GM23338 (cell line): ENCODE results near the gene PKD1L1. TPM values are rescaled to one million over a fixed set of nuclear protein-coding genes. Genes with fewer than 3 reads are reported as not detected.
A peak's percentile ranks its signal among the peaks of the same experiment; 100 is the strongest.

Experiments used
- ATAC-seq: fragments of 200-7000 bp; cut with Tn5 transposase; 3 replicates; pipeline ENCODE4 v1.9.1; 2020
- DNase-seq: peaks from one replicate; pipeline ENCODE4 v3.0.0-alpha.2; 2015; ENCODE audit warnings: low spot score
- H2AFZ ChIP-seq: fragments of 200-600 bp; sonication (generic); 2 replicates; pipeline ENCODE4 v1.8.0; 2016; ENCODE audit warnings: antibody characterized with exemption, mild to moderate bottlenecking, moderate library complexity
- H3F3A ChIP-seq: fragments of 200-600 bp; sonication (generic); replicated peaks from 2 replicates; pipeline ENCODE4 v1.8.0; 2017; ENCODE audit warnings: antibody characterized with exemption, mixed run types, low read depth
- H3K27ac ChIP-seq: fragments of 200-600 bp; sonication (generic); 2 replicates; pipeline ENCODE4 v1.6.1; 2016; ENCODE audit warnings: low read depth
- H3K27me3 ChIP-seq: fragments of 200-600 bp; sonication (generic); 2 replicates; pipeline ENCODE4 v1.8.0; 2016; ENCODE audit warnings: mild to moderate bottlenecking, mixed run types, moderate library complexity; ENCODE audit not compliant: insufficient read depth
- H3K36me3 ChIP-seq: fragments of 200-600 bp; sonication (generic); 2 replicates; pipeline ENCODE4 v1.8.0; 2016; ENCODE audit warnings: mild to moderate bottlenecking; ENCODE audit not compliant: insufficient read depth
- H3K4me1 ChIP-seq: fragments of 200-600 bp; sonication (generic); 2 replicates; pipeline ENCODE4 v1.8.0; 2016; ENCODE audit warnings: mild to moderate bottlenecking, moderate library complexity; ENCODE audit not compliant: insufficient read depth
- H3K4me2 ChIP-seq: fragments of 200-600 bp; sonication (generic); 2 replicates; pipeline ENCODE4 v1.7.1; 2017; ENCODE audit warnings: mixed run types
- H3K4me3 ChIP-seq: fragments of 200-600 bp; sonication (generic); 2 replicates; pipeline ENCODE4 v1.6.1; 2016; ENCODE audit warnings: mixed run types
- H3K79me2 ChIP-seq: fragments of 200-600 bp; sonication (generic); replicated peaks from 2 replicates; pipeline ENCODE4 v1.8.0; 2017; ENCODE audit warnings: mild to moderate bottlenecking; ENCODE audit not compliant: insufficient read depth
- H3K9me2 ChIP-seq: fragments of 200-600 bp; sonication (generic); 2 replicates; pipeline ENCODE4 v1.8.0; 2017; ENCODE audit not compliant: insufficient read depth
- H4K20me1 ChIP-seq: fragments of 200-600 bp; sonication (generic); replicated peaks from 2 replicates; pipeline ENCODE4 v1.8.0; 2017; ENCODE audit warnings: mild to moderate bottlenecking; ENCODE audit not compliant: insufficient read depth
- H3K27ac Mint-ChIP-seq: 2 replicates; pipeline ENCODE4 v1.8.0; 2020; ENCODE audit warnings: inconsistent platforms, mild to moderate bottlenecking, moderate library complexity, mixed read lengths
- H3K27me3 Mint-ChIP-seq: 3 replicates; pipeline ENCODE4 v1.8.0; 2022; ENCODE audit warnings: low read depth, mild to moderate bottlenecking, moderate library complexity, mixed read lengths, inconsistent platforms; ENCODE audit not compliant: insufficient read depth, poor library complexity
- H3K36me3 Mint-ChIP-seq: 3 replicates; pipeline ENCODE4 v1.8.0; 2021; ENCODE audit warnings: low read depth, mild to moderate bottlenecking, inconsistent platforms, moderate library complexity, mixed read lengths
- H3K4me1 Mint-ChIP-seq: 3 replicates; pipeline ENCODE4 v1.8.0; 2020; ENCODE audit warnings: mild to moderate bottlenecking, inconsistent platforms, mixed read lengths
- H3K4me3 Mint-ChIP-seq: 3 replicates; pipeline ENCODE4 v1.8.0; 2021; ENCODE audit warnings: moderate library complexity, mild to moderate bottlenecking, inconsistent platforms, mixed read lengths
- H3K9me3 Mint-ChIP-seq: 3 replicates; pipeline ENCODE4 v1.8.0; 2020; ENCODE audit warnings: moderate library complexity, mild to moderate bottlenecking, inconsistent platforms, mixed read lengths
- CTCF ChIP-seq, 2 experiments: fragments of 200-600 bp in 1 of 2; sonication (generic) in 1 of 2; conservative IDR thresholded peaks; 2 replicates each; pipeline versions ENCODE4 v1.5.1 to v1.6.1; 2016 to 2017; ENCODE audit warnings: antibody characterized with exemption in 2 of 2, low read depth in 2 of 2, mild to moderate bottlenecking in 2 of 2, moderate library complexity in 1 of 2
- JUNB ChIP-seq: IDR thresholded peaks from one replicate; pipeline ENCODE4 v1.6.1; 2016; ENCODE audit warnings: antibody characterized with exemption; ENCODE audit not compliant: unreplicated experiment
- POLR2AphosphoS5 ChIP-seq: IDR thresholded peaks from 2 replicates; pipeline ENCODE4 v1.6.1; 2016; ENCODE audit warnings: antibody characterized with exemption, low read depth
- ZNF462 ChIP-seq: fragments of 250-450 bp; sonication (Bioruptor Pico); IDR thresholded peaks from 2 replicates; pipeline ENCODE4 v1.5.0; 2020; ENCODE audit warnings: mild to moderate bottlenecking, moderate library complexity
- polyA plus RNA-seq: library from polyadenylated mRNA; unstranded; fragments of >200 nt; fragmentation: Nextera tagmentation; extraction: Ambion mirVana; gene quantifications from 2 replicates; pipeline ENCODE4 v1.2.1, GENCODE V29; 2016
- total RNA-seq: library from RNA; depleted of rRNA; stranded (reverse); fragments of >200 nt; shearing (Covaris generic); gene quantifications from 2 replicates; pipeline ENCODE4 v1.2.3, GENCODE V29; 2014

PKD1L1 gene
- total and polyA plus RNA-seq, 2 experiments from 2014 or later: 0.03 TPM; not detected in 1

- ATAC-seq (peak; percentile 99), DNase-seq (peak; percentile 91)
- peaks cover 29% of the 10 kb centered on the region for H3K4me1 Mint-ChIP-seq
These were observed 43.6 kb upstream of the PKD1L1 start for GRCh38 chr7:47991741-47992311.

More at GRCh38 chr7:47991741-47992311, 43.6 kb upstream of the PKD1L1 start:
- Mint-ChIP-seq H3K9me3 (peaks cover 6% of the 10 kb centered on the region; the same call in 2 of the 3 replicates), H3K27ac (peak overlapping the region; percentile 89), H3K4me3 (peak overlapping the region; percentile 78), H3K27me3 (peaks cover 2% of the 10 kb centered on the region), H3K36me3 (no peaks in the 10 kb centered on the region)
- Histone ChIP-seq H3K79me2 (no peaks in the 10 kb centered on the region), H3K4me1 (peaks cover 12% of the 10 kb centered on the region), H3K36me3 (no peaks in the 10 kb centered on the region), H2AFZ (peak overlapping the region; percentile 89), H3F3A (no peaks in the 10 kb centered on the region), H3K4me2 (peak overlapping the region; percentile 72), H3K9me2 (peaks cover 8% of the 10 kb centered on the region; the same call in 1 of the 2 replicates), H3K27ac (peak overlapping the region; percentile 76), H3K4me3 (peak overlapping the region; percentile 47), H3K27me3 (no peaks in the 10 kb centered on the region), H4K20me1 (no peaks in the 10 kb centered on the region)
- TF ChIP-seq POLR2AphosphoS5: peak; percentile 65
- no peak for TF ChIP-seq JUNB
- TF ChIP-seq CTCF (conservative IDR thresholded peaks at IDR 0.05; ENCODE audit: low read depth in 2 of 2): peak; percentile 54 to 81
- 0 out of 2 replicates have a peak, but pooled peaks have one; percentile 22 for TF ChIP-seq ZNF462 (CRISPR knock-in tag)
